ENCODE results near the gene TMEM156. TPM values are rescaled to one million over a fixed set of nuclear protein-coding genes. Genes with fewer than 3 reads are reported as not detected.
"Not testable (repeated sequence)": the region's sequence is repeated elsewhere in the genome, so short reads cannot be mapped to it uniquely, and the experiment has no call there.

Gene TMEM156
- total RNA-seq, 1 experiment from 2014 or later: not detected

GRCh38 chr4:39044956-39045826, 13.0 kb upstream of the TMEM156 start:
- in situ Hi-C loops (cut with HindIII; ENCODE audit: low pct_unique_long_range_greater_than_20kb, low sequenced_read_pairs): no loop called here
- DNase-seq (ENCODE audit: low read depth, low spot score): peak; percentile 26

DNA sequence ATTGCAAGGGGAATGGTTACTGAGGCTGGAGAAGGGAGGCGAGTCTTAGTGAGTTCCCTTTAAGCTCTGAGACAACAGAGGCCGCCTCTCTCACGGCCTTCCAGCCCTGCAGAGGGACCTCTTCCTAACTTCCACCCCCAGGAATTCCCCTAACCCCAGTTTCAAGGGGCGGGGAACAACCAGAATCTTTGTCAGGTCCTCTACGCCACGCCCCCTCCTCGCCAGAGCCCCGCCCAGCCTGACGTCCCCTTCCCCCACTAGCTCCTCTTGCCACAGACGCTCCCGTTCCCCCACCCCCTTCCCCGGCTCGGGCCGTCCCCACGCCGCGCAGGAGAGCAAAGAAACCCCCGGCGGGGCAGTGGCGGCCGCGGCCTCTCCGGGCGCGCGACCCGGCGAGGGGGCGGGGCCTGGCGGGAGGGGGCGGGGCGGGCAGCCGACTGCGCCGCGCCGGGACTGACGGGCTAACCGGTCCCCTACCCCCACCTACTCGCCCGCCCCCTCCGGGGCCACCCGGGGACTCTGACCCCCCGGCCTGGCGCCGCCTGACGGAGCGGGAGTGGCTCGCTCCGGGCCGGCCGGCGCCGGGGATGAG, 12.3 kb upstream of the TMEM156 start:
- in situ Hi-C loops (cut with HindIII; ENCODE audit: low pct_unique_long_range_greater_than_20kb, low sequenced_read_pairs): no loop called here
- peak; percentile 91 for DNase-seq (ENCODE audit: low read depth, low spot score)

DNA sequence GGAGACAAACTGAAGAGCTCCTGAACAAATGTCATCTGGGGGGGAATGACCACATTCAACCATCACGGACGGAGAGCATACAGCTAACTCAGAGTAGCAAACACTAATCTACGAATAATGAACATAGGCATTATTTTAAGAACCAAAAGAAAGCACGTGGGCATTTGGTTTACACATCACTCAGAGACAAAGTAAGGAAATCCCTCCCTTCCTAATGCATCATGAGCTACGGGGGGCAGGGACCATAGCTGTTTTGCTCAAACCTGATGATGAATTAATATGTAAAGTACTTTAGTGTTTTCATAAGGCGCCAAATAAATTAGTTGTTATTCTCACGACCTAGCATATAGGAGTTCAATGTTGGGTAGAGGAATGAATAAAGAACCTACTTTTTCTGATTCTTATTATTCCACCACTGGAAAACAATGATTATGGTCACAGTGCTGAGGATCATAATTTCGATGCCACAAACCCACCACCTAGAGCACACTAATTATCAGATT, 11.7 kb upstream of the TMEM156 start:
- in situ Hi-C loops (cut with HindIII; ENCODE audit: low pct_unique_long_range_greater_than_20kb, low sequenced_read_pairs): no loop called here
- no peak for DNase-seq (ENCODE audit: low read depth, low spot score)

DNA sequence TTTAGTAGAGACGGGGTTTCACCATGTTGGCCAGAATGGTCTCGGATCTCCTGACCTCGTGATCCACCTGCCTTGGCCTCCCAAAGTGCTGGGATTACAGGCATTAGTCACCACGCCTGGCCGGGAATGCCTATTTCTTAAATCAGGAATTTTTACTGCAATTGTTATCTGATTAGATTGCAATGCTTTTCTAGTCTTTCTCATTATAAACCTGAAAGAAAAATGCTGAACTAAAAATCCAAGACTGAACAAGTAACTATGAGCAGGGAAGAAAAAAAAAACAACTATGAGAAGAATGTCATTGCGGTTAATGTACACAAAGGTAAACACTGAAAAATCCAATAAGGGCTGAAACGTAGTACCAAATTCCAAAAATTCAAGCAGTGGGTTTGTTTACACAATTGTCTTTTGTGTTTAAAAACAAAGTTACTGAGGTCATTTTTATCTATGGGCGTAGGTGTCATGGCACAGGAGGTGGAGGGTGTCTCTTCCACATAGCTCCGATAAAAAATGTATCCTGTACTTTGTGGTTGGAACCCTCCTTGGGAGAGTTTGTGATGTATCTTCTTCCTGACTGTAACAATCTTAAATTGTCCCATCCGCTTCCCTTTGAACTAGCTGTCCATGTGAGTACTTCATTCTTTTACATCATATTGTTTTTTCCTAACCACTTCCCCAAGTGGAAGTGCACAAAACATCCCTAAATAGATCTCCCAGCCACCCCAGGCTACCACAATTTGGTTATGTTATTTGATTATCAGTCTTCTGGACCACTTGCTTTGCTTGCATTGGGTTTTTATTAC, 11.1 kb upstream of the TMEM156 start:
- in situ Hi-C loops (cut with HindIII; ENCODE audit: low pct_unique_long_range_greater_than_20kb, low sequenced_read_pairs): no loop called here
- peak; percentile 1 for DNase-seq (ENCODE audit: low read depth, low spot score)

DNA sequence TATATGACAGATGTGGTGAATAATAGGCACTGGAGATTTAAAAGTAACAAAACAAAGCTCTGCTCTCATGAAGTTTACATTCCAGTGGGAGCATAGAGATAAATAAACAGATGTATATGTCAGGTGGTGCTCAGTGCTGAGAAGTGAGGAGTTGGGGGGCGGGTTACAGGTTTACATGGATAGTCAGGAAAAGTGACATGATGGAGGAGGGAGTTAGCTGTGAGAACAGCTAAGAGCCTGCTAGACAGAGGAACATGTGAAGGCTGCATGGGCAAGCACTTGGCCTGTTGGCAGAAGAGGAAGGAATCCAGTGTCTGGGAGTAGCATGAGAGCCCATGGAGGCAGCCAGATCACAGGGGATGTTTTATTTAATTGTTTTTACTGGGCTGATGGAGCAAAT, 10.2 kb upstream of the TMEM156 start:
- no peak for DNase-seq (ENCODE audit: low read depth, low spot score)
- in situ Hi-C loops (cut with HindIII; ENCODE audit: low pct_unique_long_range_greater_than_20kb, low sequenced_read_pairs): no loop called here

DNA sequence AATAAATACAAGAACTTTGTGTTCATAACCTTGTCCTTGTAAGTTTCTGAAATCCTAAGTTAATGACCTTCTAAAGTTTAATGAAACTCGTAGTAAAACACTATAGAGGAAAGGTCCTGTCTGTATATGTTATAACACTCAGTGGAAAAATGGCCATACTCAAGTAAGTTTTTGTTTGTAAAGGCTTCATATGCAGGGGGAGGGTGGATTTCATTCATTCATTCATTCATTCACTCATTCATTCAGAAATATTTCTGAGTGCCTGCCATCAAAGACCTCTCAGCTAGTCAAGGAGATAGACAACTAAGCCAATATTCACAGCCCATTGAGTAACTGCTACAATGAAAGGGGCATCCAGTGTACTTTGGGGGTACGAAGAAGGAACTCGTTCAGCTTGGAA, 6.9 kb upstream of the TMEM156 start:
- no peak for DNase-seq (ENCODE audit: low read depth, low spot score)
- in situ Hi-C loops (cut with HindIII; ENCODE audit: low pct_unique_long_range_greater_than_20kb, low sequenced_read_pairs): no loop called here

DNA sequence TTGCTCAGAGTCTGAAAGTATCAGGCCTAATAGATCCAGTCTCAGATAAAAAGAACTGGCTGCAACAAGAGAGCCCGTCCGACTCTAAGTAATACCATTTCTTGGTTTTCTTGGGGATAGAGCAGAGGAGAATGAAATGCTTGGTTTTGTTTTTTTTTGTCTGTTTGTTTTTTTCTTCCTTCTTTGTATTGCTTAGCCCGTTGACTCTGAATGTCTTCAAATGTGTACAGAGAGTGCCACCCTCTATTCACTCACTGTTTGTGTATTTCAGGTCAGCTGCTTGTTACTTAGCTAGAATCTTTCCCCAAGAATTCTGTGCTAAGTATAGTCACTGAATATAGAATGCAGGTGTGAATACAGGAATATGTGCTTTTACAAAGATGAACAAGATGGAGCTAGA, 5.7 kb upstream of the TMEM156 start:
- in situ Hi-C loops (cut with HindIII; ENCODE audit: low pct_unique_long_range_greater_than_20kb, low sequenced_read_pairs): no loop called here

GRCh38 chr4:39037491-39037825, 5.2 kb upstream of the TMEM156 start:
- DNase-seq (ENCODE audit: low read depth, low spot score): no peak
- in situ Hi-C loops (cut with HindIII; ENCODE audit: low pct_unique_long_range_greater_than_20kb, low sequenced_read_pairs): no loop called here

More for the DNA sequence above, 5.7 kb upstream of the TMEM156 start:
- DNase-seq (ENCODE audit: low read depth, low spot score): no peak

- no peak for DNase-seq (ENCODE audit: low read depth, low spot score)
- in situ Hi-C loops (cut with HindIII; ENCODE audit: low pct_unique_long_range_greater_than_20kb, low sequenced_read_pairs): no loop called here
Observed at GRCh38 chr4:39036172-39036571, 4.0 kb upstream of the TMEM156 start.

DNA sequence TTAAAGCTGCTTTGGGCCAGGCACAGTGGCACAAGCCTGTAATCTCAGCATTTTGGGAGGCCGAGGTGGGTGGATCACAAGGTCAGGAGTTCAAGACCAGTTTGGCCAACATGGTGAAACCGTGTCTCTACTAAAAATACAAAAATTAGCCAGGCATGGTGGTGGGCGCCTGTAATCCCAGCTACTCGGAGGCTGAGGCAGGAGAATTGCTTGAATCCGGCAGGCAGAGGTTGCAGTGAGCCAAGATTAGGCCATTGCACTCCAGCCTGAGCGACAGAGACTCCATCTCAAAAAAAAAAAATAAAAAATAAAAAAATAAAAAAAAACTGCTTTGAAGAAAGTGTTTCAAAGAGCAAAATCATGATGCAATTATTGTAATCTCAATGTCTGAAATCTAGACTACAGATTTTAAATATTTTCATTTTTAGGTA, 604 bp downstream of the TMEM156 start:
- in situ Hi-C loops (cut with HindIII; ENCODE audit: low pct_unique_long_range_greater_than_20kb, low sequenced_read_pairs); DNase-seq (ENCODE audit: low read depth, low spot score): not testable (repeated sequence)

GRCh38 chr4:39030725-39031124, 1.5 kb downstream of the TMEM156 start:
- in situ Hi-C loops (cut with HindIII; ENCODE audit: low pct_unique_long_range_greater_than_20kb, low sequenced_read_pairs): no loop called here
- DNase-seq (ENCODE audit: low read depth, low spot score): no peak

GRCh38 chr4:39029752-39030694, 2.2 kb downstream of the TMEM156 start:
- no peak for DNase-seq (ENCODE audit: low read depth, low spot score)
- in situ Hi-C loops (cut with HindIII; ENCODE audit: low pct_unique_long_range_greater_than_20kb, low sequenced_read_pairs): no loop called here

DNA sequence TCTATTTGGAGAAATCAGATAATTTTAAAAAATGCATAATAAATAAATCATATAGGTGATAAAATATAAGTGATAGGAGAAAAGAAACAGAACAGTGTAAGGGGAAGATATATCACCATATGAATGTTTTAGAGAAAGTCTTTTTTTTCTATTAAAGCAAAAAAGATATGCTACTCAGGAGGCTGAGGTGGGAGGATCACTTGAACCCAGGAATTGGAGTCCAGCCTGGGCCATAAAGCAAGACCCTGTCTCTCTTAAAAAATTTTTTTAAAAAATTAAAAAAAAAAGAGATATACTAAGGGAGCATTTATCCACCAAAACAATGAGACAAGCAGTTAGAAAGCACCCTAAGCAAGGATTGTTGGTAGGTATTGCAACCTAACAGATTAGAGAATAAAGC, 6.1 kb downstream of the TMEM156 start:
- in situ Hi-C loops (cut with HindIII; ENCODE audit: low pct_unique_long_range_greater_than_20kb, low sequenced_read_pairs): no loop called here

DNA sequence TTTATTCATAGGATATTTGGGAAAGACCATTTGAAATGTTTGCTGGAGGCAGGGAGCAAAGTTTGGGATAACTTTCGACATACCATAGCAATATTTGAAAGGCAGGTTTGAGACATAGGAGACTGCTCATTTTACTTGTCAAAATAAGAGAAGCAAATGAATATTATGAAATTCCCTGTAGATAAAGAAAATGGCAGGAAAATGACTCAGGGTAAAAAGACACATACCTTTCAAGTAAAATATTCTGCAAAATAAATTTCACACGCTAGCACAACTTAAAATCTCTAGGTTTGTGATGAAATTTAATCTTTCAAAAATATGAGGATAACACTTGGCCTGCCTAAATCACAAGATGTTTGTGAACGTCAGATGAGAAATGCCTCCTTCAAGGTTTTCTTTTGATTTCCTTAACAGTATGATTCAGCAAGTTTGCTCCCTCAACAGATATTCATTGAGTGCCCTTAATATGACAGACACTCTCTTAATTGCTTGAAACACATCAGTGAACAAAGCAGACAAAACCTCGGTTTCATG, 6.6 kb downstream of the TMEM156 start:
- DNase-seq (ENCODE audit: low read depth, low spot score): peak; percentile 38
- in situ Hi-C loops (cut with HindIII; ENCODE audit: low pct_unique_long_range_greater_than_20kb, low sequenced_read_pairs): no loop called here

More for the DNA sequence above, 6.1 kb downstream of the TMEM156 start:
- DNase-seq (ENCODE audit: low read depth, low spot score): no peak

DNA sequence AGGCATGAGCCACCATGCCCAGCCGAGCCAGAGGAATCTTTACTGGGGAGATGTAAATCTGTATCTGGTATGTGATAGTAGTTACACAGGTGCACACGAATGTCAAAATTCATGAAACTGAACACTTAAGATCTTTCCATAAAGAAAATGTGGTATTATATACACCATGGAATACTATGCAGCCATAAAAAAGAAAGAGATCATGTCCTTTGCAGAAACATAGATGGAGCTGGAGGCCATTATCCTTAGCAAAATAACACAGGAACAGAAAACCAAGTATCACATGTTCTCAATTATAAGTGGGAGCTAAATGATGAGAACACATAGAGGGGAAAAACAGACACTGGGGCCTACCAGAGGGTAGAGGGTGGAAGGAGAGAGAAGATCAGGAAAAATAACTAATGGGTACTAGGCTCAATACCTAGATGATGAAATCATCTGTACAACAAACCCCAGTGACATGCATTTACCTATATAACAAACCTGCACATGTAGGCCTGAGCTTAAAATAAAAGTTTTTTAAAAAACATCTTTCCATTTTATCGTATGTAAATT, 7.8 kb downstream of the TMEM156 start:
- DNase-seq (ENCODE audit: low read depth, low spot score): no peak
- in situ Hi-C loops (cut with HindIII; ENCODE audit: low pct_unique_long_range_greater_than_20kb, low sequenced_read_pairs): no loop called here

DNA sequence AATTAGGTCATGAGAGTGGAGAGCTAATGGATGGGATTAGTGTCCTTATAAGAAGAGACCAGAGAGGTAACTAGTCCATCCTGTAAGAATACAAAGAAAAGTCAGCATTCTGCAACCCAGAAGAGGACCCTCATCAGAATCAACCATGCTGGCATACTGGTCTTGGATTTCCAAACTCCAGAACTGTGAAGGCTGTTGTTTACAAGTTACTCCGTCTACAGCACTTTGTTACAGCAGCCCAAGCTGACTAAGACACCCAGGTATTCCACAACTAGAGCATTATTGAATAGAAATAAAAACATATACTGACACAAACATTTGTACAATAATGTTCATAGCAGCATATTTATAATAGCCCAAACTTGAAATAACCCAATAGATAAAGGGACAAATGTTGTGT, 9.2 kb downstream of the TMEM156 start:
- no peak for DNase-seq (ENCODE audit: low read depth, low spot score)
- in situ Hi-C loops (cut with HindIII; ENCODE audit: low pct_unique_long_range_greater_than_20kb, low sequenced_read_pairs): no loop called here

- in situ Hi-C loops (cut with HindIII; ENCODE audit: low pct_unique_long_range_greater_than_20kb, low sequenced_read_pairs): no loop called here
- no peak for DNase-seq (ENCODE audit: low read depth, low spot score)
Observed at GRCh38 chr4:39022241-39022640, 10.0 kb downstream of the TMEM156 start.
